ENCODE data around the gene NPHP4.

The NPHP4 gene

GRCh38 chr1:5908461-5909375, 83.5 kb downstream of the NPHP4 start:
- TF ChIP-seq, protein P1, sequence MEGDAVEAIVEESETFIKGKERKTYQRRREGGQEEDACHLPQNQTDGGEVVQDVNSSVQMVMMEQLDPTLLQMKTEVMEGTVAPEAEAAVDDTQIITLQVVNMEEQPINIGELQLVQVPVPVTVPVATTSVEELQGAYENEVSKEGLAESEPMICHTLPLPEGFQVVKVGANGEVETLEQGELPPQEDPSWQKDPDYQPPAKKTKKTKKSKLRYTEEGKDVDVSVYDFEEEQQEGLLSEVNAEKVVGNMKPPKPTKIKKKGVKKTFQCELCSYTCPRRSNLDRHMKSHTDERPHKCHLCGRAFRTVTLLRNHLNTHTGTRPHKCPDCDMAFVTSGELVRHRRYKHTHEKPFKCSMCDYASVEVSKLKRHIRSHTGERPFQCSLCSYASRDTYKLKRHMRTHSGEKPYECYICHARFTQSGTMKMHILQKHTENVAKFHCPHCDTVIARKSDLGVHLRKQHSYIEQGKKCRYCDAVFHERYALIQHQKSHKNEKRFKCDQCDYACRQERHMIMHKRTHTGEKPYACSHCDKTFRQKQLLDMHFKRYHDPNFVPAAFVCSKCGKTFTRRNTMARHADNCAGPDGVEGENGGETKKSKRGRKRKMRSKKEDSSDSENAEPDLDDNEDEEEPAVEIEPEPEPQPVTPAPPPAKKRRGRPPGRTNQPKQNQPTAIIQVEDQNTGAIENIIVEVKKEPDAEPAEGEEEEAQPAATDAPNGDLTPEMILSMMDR (IDR thresholded peaks at IDR 0.05; ENCODE audit: borderline replicate concordance, insufficient read depth, low read depth, low read length), result no peak
- no peak overlapping the region for H3K4me3 ChIP-seq (ENCODE audit: low read depth, low read length)

DNA sequence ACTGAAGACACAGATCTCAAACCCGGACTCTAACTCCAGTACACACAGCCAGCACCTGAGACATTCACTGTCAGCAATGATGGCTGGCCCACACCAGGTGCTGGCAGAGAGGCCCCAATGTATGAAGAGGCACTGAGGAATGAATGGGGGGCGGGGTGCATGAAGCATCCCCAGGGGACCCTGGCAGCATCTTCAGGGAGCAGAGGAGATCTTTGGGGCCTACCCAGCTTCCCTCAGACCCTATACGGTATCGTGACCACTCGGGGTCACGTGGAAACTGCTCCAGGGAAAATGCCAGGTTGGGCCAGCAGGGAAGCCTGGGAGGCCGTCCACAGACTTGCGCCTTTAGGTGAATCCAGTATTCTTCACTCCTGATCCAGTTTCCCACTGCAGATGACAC, 84.3 kb downstream of the NPHP4 start:
- TF ChIP-seq, protein P1 (IDR thresholded peaks at IDR 0.05; ENCODE audit: borderline replicate concordance, insufficient read depth, low read depth, low read length), result no peak
- no peak overlapping the region for H3K4me3 ChIP-seq (ENCODE audit: low read depth, low read length)

GRCh38 chr1:5907386-5907785, 84.8 kb downstream of the NPHP4 start:
- no peak overlapping the region for H3K4me3 ChIP-seq (ENCODE audit: low read depth, low read length)
- TF ChIP-seq, protein P1 (IDR thresholded peaks at IDR 0.05; ENCODE audit: borderline replicate concordance, insufficient read depth, low read depth, low read length), result no peak

- no peak overlapping the region for H3K4me3 ChIP-seq (ENCODE audit: low read depth, low read length)
- TF ChIP-seq, protein P1 (IDR thresholded peaks at IDR 0.05; ENCODE audit: borderline replicate concordance, insufficient read depth, low read depth, low read length), result no peak
These were observed 85.3 kb downstream of the NPHP4 start for GRCh38 chr1:5906966-5907365.

GRCh38 chr1:5906116-5906515, 86.1 kb downstream of the NPHP4 start:
- TF ChIP-seq, protein P1 (IDR thresholded peaks at IDR 0.05; ENCODE audit: borderline replicate concordance, insufficient read depth, low read depth, low read length), result no peak
- no peak overlapping the region for H3K4me3 ChIP-seq (ENCODE audit: low read depth, low read length)

GRCh38 chr1:5905436-5905835, 86.8 kb downstream of the NPHP4 start:
- TF ChIP-seq, protein P1 (IDR thresholded peaks at IDR 0.05; ENCODE audit: borderline replicate concordance, insufficient read depth, low read depth, low read length), result no peak
- H3K4me3 ChIP-seq (ENCODE audit: low read depth, low read length), result no peak overlapping the region

DNA sequence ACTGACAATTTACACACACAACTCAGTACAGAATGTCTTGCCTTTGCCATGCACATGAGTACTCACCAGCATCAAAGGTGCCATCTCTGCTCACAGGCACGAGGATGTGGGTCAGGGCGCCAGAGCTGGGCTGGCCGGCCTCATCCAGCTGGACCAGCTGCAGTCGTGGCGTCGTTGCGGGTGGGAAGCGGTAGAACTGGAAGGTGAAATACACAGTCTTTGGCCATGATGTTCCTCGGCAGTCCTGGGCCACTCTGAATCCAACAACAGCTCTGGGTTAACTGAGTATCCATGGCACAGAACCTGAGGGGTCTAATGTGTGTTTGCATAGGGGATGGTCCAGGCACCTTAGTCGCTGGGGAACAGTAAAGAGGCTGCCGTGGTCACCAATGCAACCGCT, 87.7 kb downstream of the NPHP4 start:
- H3K4me3 ChIP-seq (ENCODE audit: low read depth, low read length), result no peak overlapping the region
- TF ChIP-seq, protein P1 (IDR thresholded peaks at IDR 0.05; ENCODE audit: borderline replicate concordance, insufficient read depth, low read depth, low read length), result no peak

Data from GM12875 (cell line).